ENCODE measurements around the gene ERFL.

DNA sequence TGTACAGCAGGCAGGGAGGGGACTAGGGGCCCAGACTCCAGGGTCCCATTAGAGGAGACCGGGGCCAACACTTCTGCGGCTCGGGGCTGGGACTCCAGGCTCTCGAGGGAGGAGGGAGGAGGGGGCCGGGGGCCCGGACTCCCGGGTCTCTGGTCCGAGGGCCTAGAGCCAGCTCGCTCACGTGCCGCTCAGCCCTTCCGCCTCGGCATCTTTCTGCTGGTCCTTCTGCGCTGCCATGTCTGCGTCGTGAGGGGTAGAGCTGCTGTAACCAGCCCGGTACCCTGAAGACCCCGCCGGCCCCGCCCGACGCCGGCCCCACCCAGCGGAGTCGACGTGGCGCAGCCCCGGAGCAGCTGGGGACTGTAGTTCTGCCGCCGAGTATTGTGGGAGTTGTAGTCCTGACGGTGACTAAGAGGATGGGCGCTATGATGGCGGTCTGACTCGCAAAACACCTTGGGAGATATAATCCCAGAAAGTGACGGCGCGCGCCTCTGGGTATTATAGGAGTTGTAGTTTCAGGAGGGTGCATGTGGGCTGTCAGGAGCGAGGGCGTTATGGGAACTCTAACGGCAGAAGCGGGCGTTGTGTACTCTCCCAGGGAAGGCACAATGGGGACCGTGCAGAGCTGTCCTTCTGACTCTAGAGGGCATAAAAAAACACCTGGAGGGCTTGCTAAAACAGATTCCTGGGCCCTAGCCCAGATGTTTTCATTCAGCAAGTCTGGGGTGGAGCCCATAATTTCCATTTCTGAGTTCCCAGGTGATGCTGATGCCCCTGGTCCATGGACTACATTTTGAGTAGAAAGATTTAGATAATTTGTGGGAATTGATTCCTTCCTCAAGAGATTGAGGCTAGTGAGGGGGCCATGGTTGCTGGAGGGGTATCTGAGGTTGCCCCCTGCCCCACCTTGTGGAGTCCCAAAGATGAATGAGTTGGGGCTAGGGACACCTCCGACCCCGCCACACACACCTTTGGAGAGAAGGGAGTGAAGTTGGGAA lies 31.1 kb upstream of the ERFL start, which contains the start of gene RABAC1:
- no peak for TF ChIP-seq POLR2A (IDR thresholded peaks at IDR 0.05)
- TF ChIP-seq, protein P1, sequence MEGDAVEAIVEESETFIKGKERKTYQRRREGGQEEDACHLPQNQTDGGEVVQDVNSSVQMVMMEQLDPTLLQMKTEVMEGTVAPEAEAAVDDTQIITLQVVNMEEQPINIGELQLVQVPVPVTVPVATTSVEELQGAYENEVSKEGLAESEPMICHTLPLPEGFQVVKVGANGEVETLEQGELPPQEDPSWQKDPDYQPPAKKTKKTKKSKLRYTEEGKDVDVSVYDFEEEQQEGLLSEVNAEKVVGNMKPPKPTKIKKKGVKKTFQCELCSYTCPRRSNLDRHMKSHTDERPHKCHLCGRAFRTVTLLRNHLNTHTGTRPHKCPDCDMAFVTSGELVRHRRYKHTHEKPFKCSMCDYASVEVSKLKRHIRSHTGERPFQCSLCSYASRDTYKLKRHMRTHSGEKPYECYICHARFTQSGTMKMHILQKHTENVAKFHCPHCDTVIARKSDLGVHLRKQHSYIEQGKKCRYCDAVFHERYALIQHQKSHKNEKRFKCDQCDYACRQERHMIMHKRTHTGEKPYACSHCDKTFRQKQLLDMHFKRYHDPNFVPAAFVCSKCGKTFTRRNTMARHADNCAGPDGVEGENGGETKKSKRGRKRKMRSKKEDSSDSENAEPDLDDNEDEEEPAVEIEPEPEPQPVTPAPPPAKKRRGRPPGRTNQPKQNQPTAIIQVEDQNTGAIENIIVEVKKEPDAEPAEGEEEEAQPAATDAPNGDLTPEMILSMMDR (IDR thresholded peaks at IDR 0.05) = peak in 1 of 6 experiments; percentile 4

All from adrenal gland (tissue), 5 donors.